IMR-90 (cell line): ENCODE results near the gene NUDT1. TPM values are rescaled to one million over a fixed set of nuclear protein-coding genes. Genes with fewer than 3 reads are reported as not detected.

Experiments used
- ATAC-seq: fragments of 200-7000 bp; cut with Tn5 transposase; 2 replicates; pipeline ENCODE4 v1.9.1; 2020; ENCODE audit warnings: low read depth, mild to moderate bottlenecking, moderate library complexity
- BruUV-seq: library from RNA; stranded (reverse); fragments of 400-500 nt; replicated peaks from 2 replicates; lab custom pipeline; 2021; lab: Mats Ljungman, UMichigan
- CTCF ChIA-PET: fragments of 300-600 bp; formaldehyde crosslinking; extraction: SDS; loops from one replicate; lab custom pipeline; 2021; ENCODE audit warnings: antibody characterized with exemption; lab: Yijun Ruan, JAX
- POLR2A ChIA-PET: fragments of 300-600 bp; sonication (Branson Sonifier 250); formaldehyde crosslinking; loops from one replicate; lab custom pipeline; 2022; ENCODE audit warnings: antibody characterized with exemption; ENCODE audit not compliant: unreplicated experiment; lab: Charles Lee
- DNase-seq: peaks from one replicate; pipeline ENCODE4 v3.0.0; 2013
- H2AFZ ChIP-seq: replicated peaks from 2 replicates; pipeline ENCODE3; 2013; ENCODE audit warnings: low read length, mild to moderate bottlenecking; ENCODE audit not compliant: poor library complexity
- H2AK5ac ChIP-seq: 2 replicates; pipeline ENCODE4 v1.6.1; 2013; ENCODE audit warnings: low read depth, low read length, inconsistent platforms
- H2AK9ac ChIP-seq: replicated peaks from 2 replicates; pipeline ENCODE3; 2013; ENCODE audit warnings: mild to moderate bottlenecking, low read depth, low read length, moderate library complexity; ENCODE audit not compliant: poor library complexity
- H2BK120ac ChIP-seq: 2 replicates; pipeline ENCODE4 v1.6.1; 2013; ENCODE audit warnings: low read depth, low read length, inconsistent platforms
- H2BK15ac ChIP-seq: 3 replicates; pipeline ENCODE4 v1.6.1; 2013; ENCODE audit warnings: low read depth, low read length, inconsistent platforms
- H2BK20ac ChIP-seq: 2 replicates; pipeline ENCODE4 v1.6.1; 2013; ENCODE audit warnings: low read depth, mild to moderate bottlenecking, inconsistent platforms, low read length, moderate library complexity
- H2BK5ac ChIP-seq: 2 replicates; pipeline ENCODE4 v1.6.1; 2013; ENCODE audit warnings: mild to moderate bottlenecking, low read depth, low read length, inconsistent platforms; ENCODE audit not compliant: poor library complexity, severe bottlenecking
- H3K14ac ChIP-seq: replicated peaks from 2 replicates; pipeline ENCODE4 v1.6.1; 2013; ENCODE audit warnings: low read depth, low read length, inconsistent platforms
- H3K18ac ChIP-seq: 2 replicates; pipeline ENCODE4 v1.6.1; 2013; ENCODE audit warnings: low read depth, low read length, control low read depth
- H3K23ac ChIP-seq: 2 replicates; pipeline ENCODE4 v1.6.1; 2013; ENCODE audit warnings: low read depth, low read length, inconsistent platforms
- H3K27ac ChIP-seq: 2 replicates; pipeline ENCODE4 v1.5.1; 2013; ENCODE audit warnings: mild to moderate bottlenecking, control low read depth, low read length; ENCODE audit not compliant: insufficient read depth
- H3K27me3 ChIP-seq: 2 replicates; pipeline ENCODE4 v1.6.1; 2013; ENCODE audit warnings: low read length; ENCODE audit not compliant: control insufficient read depth, insufficient read depth
- H3K36me3 ChIP-seq: 2 replicates; pipeline ENCODE4 v1.6.1; 2013; ENCODE audit warnings: low read length, mixed read lengths; ENCODE audit not compliant: control insufficient read depth, insufficient read depth
- H3K4ac ChIP-seq: 2 replicates; pipeline ENCODE4 v1.6.1; 2013; ENCODE audit warnings: low read depth, low read length, inconsistent platforms
- H3K4me1 ChIP-seq: 2 replicates; pipeline ENCODE4 v1.6.1; 2013; ENCODE audit warnings: low read length, mixed read lengths; ENCODE audit not compliant: control insufficient read depth, insufficient read depth
- H3K4me2 ChIP-seq: 2 replicates; pipeline ENCODE4 v1.6.1; 2013; ENCODE audit warnings: low read depth, mild to moderate bottlenecking, control low read depth, low read length, moderate library complexity
- H3K4me3 ChIP-seq: 2 replicates; pipeline ENCODE4 v1.5.1; 2013; ENCODE audit warnings: low read depth, mild to moderate bottlenecking, control low read depth, low read length, moderate library complexity; ENCODE audit not compliant: insufficient read depth
- H3K56ac ChIP-seq: 2 replicates; pipeline ENCODE4 v1.6.1; 2013; ENCODE audit warnings: low read length, inconsistent platforms; ENCODE audit not compliant: insufficient read depth; ENCODE audit errors: extremely low read depth
- H3K79me1 ChIP-seq, 2 experiments: 2 replicates each; pipeline ENCODE4 v1.6.1; 2013; ENCODE audit warnings: low read length in 2 of 2, inconsistent platforms in 1 of 2, low read depth in 1 of 2
- H3K9ac ChIP-seq: 2 replicates; pipeline ENCODE4 v1.6.1; 2013; ENCODE audit warnings: low read depth, low read length, control low read depth
- H3K9me1 ChIP-seq: 2 replicates; pipeline ENCODE4 v1.6.1; 2013; ENCODE audit warnings: low read length, inconsistent platforms; ENCODE audit not compliant: insufficient read depth
- H3K9me3 ChIP-seq: 2 replicates; pipeline ENCODE4 v1.6.1; 2013; ENCODE audit warnings: low read length; ENCODE audit not compliant: control insufficient read depth, insufficient read depth
- H4K20me1 ChIP-seq: 2 replicates; pipeline ENCODE4 v1.6.1; 2013; ENCODE audit warnings: low read length, inconsistent platforms; ENCODE audit not compliant: insufficient read depth
- H4K5ac ChIP-seq: 2 replicates; pipeline ENCODE4 v1.6.1; 2013; ENCODE audit warnings: mild to moderate bottlenecking, low read depth, low read length, control low read depth
- H4K8ac ChIP-seq, 2 experiments: 2 replicates each; pipeline ENCODE4 v1.6.1; 2013; ENCODE audit warnings: low read depth in 2 of 2, low read length in 2 of 2, control low read depth in 1 of 2, inconsistent platforms in 1 of 2
- H4K91ac ChIP-seq: 2 replicates; pipeline ENCODE4 v1.6.1; 2013; ENCODE audit warnings: low read depth, low read length, inconsistent platforms; ENCODE audit not compliant: insufficient read depth
- MAZ ChIP-seq: IDR thresholded peaks from 2 replicates; pipeline ENCODE4 v1.6.1; 2012; ENCODE audit warnings: low read depth, mild to moderate bottlenecking, low read length, improper control_type of control experiment, moderate library complexity, borderline replicate concordance
- RAD21 ChIP-seq: IDR thresholded peaks from 2 replicates; pipeline ENCODE4 v1.6.1; 2012; ENCODE audit warnings: low read length, improper control_type of control experiment
- RFX5 ChIP-seq: IDR thresholded peaks from 2 replicates; pipeline ENCODE4 v1.8.0; 2012; ENCODE audit warnings: low read depth, mild to moderate bottlenecking, low read length, moderate library complexity
- USF2 ChIP-seq: fragments of 150-350 bp; IDR thresholded peaks from 2 replicates; pipeline ENCODE4 v1.6.1; 2017; ENCODE audit warnings: mild to moderate bottlenecking, antibody characterized with exemption, low read length, low read depth
- WGBS, 2 experiments: methylation state at CpG; one replicate each; pipeline versions ENCODE4 v1.1.5 to v1.1.7; 2013; ENCODE audit warnings: missing lambda C conversion rate in 2 of 2; ENCODE audit not compliant: insufficient read length in 1 of 2; ENCODE audit errors: extremely low coverage in 2 of 2; 5-methylcytosine and 5-hydroxymethylcytosine counted together
- dilution Hi-C: fragments of 300-500 bp; cut with HindIII; formaldehyde crosslinking; loops from one replicate; pipeline ENCODE4 v1.14.3; 2018; ENCODE audit warnings: low sequenced_read_pairs; ENCODE audit not compliant: unreplicated experiment
- in situ Hi-C: fragments of 300-500 bp; cut with MboI; formaldehyde crosslinking; loops from 3 replicates; pipeline ENCODE4 v1.14.3; 2019; ENCODE audit warnings: low sequenced_read_pairs, inconsistent platforms, mixed read lengths
- intact Hi-C: fragments of 100-400 bp; cut with micrococcal nuclease; formaldehyde crosslinking; loops from 2 replicates; pipeline ENCODE4 v1.10.0; 2022
- polyA plus RNA-seq, 3 experiments: library from polyadenylated mRNA; depleted of rRNA; stranded (reverse); fragments of >200 nt; gene quantifications; 2 replicates each; pipeline ENCODE4 v1.2.3, GENCODE V29; 2012; ENCODE audit warnings: low replicate concordance in 1 of 3
- total RNA-seq: library from RNA; depleted of rRNA; stranded (reverse); fragments of >200 nt; gene quantifications from 2 replicates; pipeline ENCODE4 v1.2.3, GENCODE V29; 2012

Gene NUDT1
- total and polyA plus RNA-seq, 2 of the 4 experiments (the other 2 are of a cell fraction): 33.4 to 49.1 TPM

- no peak overlapping the region for H3K14ac ChIP-seq
- no peak overlapping the region for H4K91ac ChIP-seq
- no peaks in the 10 kb centered on the region for H3K4me1 ChIP-seq
- intact Hi-C loops (no loop called here), in situ Hi-C loops (no loop called here), dilution Hi-C loops (no loop called here)
- no peak overlapping the region for H2BK120ac ChIP-seq
- no peak overlapping the region for H4K8ac ChIP-seq
- peaks cover 7% of the 10 kb centered on the region; the same call in 1 of the 2 replicates for H4K20me1 ChIP-seq
- H3K56ac ChIP-seq: no peak overlapping the region
- no peak overlapping the region for H3K9ac ChIP-seq
- DNase-seq (no peak), ATAC-seq (no peak)
- TF ChIP-seq USF2: no peak
- no peak for TF ChIP-seq RAD21
- no peak for TF ChIP-seq RFX5
- no peak for TF ChIP-seq MAZ
- no peak overlapping the region for H3K27ac ChIP-seq
- no peak overlapping the region for H4K5ac ChIP-seq
- BruUV-seq: no TSS peak
- H2AK9ac ChIP-seq: no peak overlapping the region
- H3K36me3 ChIP-seq: peaks cover 33% of the 10 kb centered on the region
- no peak overlapping the region for H2BK15ac ChIP-seq
- peaks cover 0 to 4% of the 10 kb centered on the region in 2 experiments; a peak in 1 of 4 replicates for H3K79me1 ChIP-seq
- H2BK5ac ChIP-seq: no peak overlapping the region
- H2BK20ac ChIP-seq: no peak overlapping the region
- no peak overlapping the region for H3K4ac ChIP-seq
- no peaks in the 10 kb centered on the region for H3K9me3 ChIP-seq
- H3K23ac ChIP-seq: no peak overlapping the region
- H2AK5ac ChIP-seq: no peak overlapping the region
- 0 out of 2 replicates have a peak, but pooled peaks cover 3% of the 10 kb centered on the region for H3K9me1 ChIP-seq
- no peak overlapping the region for H3K4me3 ChIP-seq
- ChIA-PET POLR2A (no interaction called here), CTCF (no interaction called here)
- H2AFZ ChIP-seq: no peak overlapping the region
- H3K18ac ChIP-seq: no peak overlapping the region
- no peaks in the 10 kb centered on the region for H3K27me3 ChIP-seq
- no peak overlapping the region for H3K4me2 ChIP-seq
- 100% methylated on average over 1 of the region's 9 CpGs; no CpG with 5 or more reads in 1 of the 2 experiments for WGBS, 2 experiments
Observed at GRCh38 chr7:2259480-2259879, 17.5 kb downstream of the NUDT1 start.
